ENCODE measurements around the gene RBMS1.

DNA sequence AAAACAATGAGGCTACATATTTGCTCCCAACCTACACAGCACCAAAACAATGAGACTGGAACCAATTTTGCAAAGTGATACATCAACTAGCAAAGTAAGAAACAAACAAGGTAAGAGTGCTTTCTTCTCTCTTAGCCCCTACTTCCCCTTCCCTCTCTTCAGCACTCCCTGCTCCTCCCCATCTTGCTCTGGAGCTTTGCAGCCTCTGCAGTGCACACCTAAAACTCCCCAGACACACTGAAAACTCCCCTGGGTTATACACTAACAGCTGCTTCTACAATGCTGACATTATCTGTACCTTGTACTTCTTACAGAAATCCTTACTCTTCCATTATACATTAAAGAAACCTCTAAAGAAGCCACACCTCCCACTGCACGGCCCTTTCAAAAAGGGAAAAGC lies 93.7 kb downstream of the RBMS1 start:
- TF ChIP-seq, protein P1, sequence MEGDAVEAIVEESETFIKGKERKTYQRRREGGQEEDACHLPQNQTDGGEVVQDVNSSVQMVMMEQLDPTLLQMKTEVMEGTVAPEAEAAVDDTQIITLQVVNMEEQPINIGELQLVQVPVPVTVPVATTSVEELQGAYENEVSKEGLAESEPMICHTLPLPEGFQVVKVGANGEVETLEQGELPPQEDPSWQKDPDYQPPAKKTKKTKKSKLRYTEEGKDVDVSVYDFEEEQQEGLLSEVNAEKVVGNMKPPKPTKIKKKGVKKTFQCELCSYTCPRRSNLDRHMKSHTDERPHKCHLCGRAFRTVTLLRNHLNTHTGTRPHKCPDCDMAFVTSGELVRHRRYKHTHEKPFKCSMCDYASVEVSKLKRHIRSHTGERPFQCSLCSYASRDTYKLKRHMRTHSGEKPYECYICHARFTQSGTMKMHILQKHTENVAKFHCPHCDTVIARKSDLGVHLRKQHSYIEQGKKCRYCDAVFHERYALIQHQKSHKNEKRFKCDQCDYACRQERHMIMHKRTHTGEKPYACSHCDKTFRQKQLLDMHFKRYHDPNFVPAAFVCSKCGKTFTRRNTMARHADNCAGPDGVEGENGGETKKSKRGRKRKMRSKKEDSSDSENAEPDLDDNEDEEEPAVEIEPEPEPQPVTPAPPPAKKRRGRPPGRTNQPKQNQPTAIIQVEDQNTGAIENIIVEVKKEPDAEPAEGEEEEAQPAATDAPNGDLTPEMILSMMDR (IDR thresholded peaks at IDR 0.05) = no peak
- TF ChIP-seq EP300 (IDR thresholded peaks at IDR 0.05) (no peak), POLR2A (IDR thresholded peaks at IDR 0.05) (no peak), POLR2AphosphoS5 (IDR thresholded peaks at IDR 0.05) (no peak)

Measured in sigmoid colon (tissue), 4 donors.